ENCODE data around the gene MDGA2.
"Not testable (repeated sequence)": the region's sequence is repeated elsewhere in the genome, so short reads cannot be mapped to it uniquely, and the experiment has no call there.

MDGA2 gene

DNA sequence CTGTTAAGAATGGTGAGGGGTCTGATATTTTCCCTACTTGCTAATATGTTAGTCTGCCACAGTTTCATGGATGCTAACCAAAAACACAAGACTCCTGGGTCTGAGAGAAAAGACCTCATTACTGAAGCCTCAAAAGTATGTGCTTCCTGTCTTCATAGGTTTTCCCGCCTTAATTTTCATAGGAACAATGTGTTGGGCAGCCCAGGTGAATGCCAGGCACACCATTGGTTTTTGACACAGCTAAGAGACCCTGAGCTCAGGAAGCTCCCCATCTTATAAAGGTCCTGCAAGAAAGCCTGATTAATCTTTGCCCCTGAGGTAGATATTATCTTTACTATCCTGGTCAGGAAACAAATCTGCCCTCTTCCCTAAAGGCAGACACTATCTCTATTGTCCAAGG is 464.1 kb downstream of the MDGA2 start:
- DNase-seq: no peak

DNA sequence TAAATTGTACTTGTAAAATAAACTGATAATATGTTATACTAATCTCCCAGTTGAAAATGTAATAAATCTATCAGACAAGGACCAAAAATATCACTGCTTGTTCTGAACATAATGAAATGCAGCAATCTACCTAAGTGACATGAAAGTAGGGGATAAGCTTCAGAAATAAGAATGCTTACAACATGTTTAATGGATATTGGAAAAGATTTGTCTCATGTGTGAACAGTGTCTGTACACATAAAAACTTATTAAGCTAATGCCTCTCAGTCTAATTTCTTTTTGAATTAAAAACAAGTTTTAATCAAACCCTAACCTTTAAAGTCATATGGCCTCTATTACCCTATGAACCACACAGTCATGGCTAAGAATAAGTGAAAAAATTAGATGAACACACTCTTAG is 465.3 kb downstream of the MDGA2 start:
- no peak for DNase-seq

DNA sequence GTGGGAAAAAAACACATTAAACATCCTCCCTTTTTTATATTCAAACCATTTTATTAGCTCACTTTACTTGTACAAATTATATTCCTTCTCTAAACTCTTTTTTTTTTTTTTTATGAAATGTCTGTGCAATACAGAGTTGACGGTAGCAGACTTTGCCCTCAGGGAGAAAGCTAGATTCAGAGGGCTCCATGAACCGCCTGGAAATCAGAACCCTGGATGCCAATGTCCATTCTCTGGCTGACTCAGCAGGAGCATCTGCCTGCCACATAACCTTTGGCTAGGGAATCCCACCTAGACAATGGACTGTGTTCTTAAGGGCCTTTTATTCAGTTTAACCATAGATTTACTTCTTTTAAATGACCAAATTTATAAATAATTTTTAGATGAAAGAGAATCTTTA is 467.0 kb downstream of the MDGA2 start:
- DNase-seq: no peak

DNA sequence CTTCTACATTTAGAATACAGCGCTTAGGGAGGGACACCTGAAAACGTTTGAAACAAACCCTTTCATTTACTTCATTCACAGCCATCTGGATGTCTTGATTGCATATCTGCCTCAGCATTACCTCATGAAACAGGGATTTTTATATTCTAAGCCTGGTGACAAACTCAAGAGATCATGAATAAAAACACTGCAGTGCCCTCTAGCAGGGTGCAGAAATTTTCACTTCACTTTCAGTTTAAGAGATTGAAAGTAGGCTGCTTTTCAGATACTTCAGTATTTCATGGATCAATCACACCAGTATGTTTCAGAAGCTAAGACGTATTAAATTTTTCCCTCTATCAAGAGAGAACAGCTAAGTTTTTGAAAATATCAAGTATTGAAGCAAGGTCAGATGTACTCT is 467.8 kb downstream of the MDGA2 start:
- no peak for DNase-seq

DNA sequence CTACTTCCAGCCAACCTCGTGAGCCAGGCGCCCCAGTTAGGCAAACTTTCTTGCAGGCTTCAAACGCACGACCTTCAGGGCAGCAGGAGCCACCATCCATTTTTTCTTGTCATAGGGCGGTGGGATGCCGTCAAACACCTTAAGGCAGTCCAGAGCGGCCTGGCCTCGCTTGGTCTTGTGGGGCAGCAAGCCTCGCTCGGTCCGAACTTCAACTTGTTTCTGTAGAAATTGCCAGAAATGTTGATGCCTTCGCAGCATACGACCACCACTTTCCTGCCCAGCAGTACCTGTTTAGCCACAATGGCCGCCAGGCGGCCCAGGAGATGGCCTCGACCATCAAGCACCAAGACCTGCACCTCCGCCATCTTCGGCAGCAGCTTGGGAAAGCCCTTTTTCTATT is 474.7 kb downstream of the MDGA2 start:
- DNase-seq: no peak

DNA sequence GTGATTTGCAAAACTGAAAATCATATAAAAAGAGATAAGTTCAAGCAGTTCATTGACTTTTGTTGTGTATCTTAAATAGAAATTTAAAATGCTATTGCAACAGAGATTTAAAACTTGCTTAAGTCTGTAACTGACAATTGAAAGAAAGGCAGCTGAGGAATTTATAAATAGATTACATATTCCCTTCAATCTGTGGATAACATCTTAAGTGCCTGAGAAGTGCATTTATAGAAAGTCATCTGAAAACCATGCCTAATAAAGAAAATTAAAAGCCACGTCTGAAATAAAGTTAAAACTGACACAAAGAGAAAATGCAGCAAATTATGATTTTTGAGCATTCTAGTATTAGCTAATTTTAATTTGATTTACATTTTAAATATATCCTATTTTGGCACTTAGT is 479.8 kb downstream of the MDGA2 start:
- no peak for DNase-seq

DNA sequence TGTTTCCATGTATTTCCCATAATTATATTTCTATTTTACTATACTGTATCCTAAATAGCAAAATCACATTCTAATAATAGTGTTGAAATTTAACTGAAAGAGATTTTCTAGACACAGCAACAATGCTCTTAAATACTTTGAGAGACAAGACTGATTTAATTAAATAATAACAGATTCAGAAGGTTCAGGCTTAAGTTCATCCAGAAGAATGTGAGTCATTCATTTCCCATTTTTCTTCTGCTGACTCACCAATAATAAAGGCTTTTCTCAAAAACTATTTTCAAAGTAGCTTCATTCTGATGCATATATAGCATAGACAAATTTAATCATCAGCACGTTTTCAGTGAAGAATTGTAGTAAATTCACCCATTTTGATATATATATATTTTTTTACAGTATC is 481.4 kb downstream of the MDGA2 start:
- DNase-seq: no peak

DNA sequence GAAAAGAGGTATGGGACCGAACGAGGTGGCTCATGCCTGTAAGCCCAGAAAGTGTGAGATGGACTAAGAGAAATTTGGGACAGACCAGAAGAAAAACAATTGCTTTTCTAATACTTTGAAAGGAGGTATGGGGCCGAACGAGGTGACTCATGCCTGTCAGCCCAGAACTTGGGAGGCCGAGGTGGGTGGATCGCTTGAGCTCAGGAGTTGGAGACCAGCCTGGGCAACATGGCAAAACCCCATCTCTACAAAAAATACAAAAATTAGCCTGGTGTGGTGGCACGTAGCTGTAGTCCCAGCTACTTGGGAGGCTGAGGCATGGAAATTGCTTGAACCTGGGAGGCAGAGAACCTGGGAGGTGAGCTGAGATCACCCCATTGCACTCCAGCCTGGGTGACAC is 483.2 kb downstream of the MDGA2 start:
- DNase-seq: not testable (repeated sequence)

DNA sequence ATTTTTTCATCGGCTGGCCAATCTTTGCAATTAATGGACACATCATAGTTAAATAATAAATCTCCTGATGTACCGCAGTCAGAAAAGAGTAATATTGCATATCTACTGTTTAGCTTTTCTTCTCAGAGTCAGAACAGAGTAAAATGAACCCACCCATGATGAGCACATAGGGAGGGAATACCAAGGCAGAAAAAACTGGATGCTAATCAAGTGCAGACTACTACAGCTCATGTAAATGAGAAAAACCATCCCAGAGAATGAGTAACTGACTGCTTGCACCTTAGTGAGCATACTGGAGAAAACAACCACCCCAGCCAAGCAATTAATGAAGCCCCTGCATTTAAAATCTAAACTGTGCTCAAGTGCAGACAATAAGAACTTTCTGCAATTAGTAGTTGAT is 483.7 kb downstream of the MDGA2 start:
- no peak for DNase-seq

DNA sequence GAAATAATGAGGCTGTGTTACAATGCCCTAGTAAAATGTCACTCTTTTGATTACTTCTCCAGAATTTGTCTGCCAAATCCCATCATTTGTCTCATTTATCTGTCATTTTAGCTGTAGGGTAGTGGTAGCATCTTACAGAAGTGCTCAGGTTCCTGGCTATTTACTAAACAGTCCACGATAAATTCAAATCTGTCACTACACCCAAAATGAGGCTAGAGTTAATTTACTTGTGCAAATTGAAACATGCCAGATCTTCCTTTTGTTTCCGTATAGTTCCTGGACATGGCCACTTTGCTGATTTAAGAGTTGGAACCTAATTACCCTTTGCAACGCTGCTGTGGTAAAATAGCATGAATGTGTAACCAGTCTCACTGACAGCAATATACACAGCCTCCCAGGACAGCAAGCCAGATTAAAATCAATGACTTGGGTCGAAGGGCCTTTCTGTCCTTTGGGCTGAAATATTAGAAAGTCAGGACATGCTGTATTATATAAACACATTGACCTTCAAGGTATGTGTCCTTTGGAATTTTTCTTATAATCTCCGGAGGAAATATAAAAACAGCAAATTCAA is 485.4 kb downstream of the MDGA2 start:
- no peak for DNase-seq

DNA sequence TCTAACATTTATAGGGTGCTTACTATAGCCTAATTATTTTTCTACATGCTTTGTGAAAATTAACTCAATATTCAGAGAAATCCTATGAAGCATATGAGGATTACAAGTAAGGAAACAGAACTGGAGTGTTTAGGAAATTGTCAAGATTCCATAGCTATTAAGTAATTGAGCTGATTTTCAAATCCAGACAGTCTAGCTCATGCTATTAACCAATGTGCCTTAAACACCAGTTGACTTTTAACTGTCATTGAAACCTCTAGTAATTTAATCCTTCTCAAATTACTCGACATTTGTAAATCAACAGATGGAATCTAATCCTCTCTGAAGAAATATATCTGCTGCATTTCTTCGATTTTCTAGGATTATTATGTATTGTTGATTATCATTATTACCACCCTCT is 488.9 kb downstream of the MDGA2 start:
- DNase-seq: no peak

DNA sequence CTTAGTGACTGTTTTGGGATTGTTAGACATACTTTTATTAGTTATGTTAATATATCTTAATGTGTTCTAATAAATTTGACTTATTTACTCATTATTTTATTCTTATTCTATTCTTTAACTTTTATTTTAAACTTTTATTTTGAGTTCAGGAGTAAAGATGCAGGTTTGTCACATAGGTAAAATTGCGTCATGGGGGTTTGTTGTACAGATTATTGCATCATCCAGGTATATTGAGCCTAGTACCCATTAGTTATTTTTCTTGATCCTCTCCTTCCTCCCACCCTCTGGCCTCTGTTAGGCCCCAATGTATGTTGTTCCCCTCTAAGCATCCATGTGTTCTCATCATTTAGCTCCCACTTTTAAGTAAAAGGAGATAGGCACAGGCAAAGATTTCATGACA is 495.5 kb downstream of the MDGA2 start:
- no peak for DNase-seq

DNA sequence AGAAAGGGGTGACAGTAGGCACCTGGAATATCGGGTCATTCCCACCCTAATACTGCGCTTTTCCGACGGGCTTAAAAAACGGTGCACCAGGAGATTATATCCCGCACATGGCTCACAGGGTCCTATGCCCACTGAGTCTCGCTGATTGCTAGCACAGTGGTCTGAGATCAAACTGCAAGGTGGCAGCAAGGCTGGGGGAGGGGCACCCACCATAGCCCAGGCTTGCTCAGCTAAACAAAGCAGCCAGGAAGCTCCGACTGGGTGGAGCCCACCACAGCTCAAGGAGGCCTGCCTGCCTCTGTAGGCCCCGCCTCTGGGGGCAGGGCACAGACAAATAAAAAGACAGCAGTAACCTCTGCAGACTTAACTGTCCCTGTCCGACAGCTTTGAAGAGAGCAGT is 503.5 kb downstream of the MDGA2 start:
- DNase-seq: not testable (repeated sequence)

DNA sequence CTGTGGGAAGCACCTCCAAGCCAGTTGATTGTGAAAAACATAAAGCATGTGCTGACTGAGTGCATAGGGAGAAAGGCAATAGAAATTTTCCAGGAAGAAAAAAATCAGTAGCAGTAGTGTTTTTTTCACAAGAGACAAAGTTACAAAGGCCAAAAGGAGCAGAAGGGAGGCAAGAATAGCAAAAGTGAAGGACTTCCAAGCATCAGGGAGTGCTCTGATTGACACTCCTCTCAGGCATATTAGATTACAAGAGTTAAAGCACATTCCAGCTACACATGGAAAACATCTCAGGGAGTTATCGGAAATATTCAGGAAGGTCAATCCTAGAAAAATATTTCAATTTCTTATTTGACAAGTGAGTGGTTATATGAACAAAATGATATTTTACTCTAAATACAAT is 508.0 kb downstream of the MDGA2 start:
- no peak for DNase-seq

DNA sequence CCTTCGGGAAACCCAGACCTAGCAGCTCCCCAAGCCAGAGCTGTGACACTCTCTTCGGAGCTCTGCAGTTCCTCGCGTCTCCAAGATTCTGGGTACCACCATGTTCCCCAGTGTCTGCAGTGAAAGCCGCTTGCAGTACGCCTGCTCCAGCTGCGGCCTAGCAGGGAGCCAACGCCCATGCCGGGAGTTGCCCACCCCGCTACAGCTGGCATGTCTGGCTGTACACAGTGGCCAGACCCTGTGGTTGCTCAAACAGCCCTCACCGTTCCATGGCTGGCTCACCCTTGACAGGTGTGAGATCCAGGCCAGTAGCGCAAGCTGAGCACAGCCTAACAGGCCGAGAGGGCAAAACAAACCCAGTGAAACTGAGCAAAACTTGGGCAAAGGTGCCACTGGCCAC is 520.0 kb downstream of the MDGA2 start:
- DNase-seq: no peak

DNA sequence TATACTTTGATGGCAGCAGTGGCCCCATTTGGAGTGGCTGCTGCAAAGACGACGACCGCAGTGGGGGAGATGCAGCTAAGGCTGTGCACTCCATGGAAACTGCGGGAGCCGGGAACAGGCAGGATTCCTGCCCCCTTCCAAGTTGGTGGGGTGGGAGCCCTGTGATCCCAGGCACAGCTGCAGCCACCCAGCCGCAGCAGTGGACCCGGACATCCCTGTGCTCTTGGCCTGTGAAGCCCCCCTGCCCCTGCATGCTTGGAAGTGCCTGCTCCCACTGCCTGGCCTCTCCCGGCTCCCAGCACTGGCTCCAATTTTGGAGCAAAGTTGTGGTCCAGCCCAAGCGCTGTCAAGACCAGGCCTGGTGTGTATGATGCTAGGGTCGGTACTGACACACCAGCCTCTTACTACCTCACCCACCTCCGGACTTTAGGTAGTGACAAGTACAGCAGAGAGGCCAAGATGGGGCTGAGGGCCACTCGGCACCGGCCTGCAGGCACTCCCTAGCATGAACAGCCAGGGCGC is 521.1 kb downstream of the MDGA2 start:
- no peak for DNase-seq

DNA sequence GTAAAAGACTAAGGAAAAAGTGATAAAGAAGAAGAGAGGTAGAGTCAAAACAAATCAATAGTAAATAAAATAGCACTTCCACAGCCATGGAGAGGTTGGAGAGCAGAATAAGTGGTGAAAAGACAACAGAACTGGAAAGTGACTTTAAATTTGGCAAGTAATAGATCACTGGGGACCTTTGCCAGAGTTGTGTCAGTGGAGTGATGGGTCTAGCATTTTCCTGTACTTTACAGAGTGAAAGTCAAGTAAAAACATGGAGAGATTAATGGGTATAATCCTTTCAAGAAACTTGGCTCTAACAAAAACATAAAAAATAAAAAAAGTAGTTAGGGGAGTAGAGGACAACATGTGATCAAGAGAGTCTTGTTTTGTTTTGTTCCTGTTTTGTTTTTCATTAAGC is 521.7 kb downstream of the MDGA2 start:
- DNase-seq: no peak

DNA sequence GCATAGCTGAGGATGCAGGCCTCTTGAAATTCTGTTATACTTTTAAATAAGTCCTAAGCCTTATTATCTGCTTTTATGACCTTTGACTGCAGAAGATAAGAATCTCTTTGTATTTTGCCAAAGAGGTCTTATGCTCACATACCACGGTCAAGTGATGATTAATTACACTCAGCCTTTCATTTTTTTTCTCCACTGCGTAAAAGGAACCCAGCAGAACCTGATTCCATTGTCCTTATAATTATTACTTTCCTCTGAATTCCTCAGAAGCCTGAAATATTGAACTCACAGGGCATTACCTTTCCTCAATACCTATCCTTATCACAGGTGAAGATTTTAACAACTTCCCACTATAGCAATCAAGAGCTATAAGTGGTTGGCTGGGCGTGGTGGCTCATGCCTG is 525.1 kb downstream of the MDGA2 start:
- no peak for DNase-seq

DNA sequence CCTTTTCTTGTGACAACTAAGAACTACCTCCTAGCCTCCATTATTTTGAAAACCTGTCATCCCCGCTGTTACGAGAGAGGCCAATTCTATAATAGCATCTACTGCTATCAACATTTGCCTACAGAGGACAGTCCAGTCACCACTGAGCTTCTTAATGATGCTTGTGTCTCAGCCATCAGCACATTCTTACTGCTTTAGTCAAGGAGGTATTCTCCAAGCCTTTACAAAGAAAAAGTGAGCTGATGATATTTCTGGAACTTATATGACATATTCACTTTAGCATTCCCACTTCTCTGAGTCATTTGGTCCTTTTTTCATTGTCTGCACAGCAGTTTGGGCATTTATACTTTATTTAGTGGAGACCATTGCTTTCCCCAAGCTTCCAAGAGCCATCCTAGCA is 526.1 kb downstream of the MDGA2 start:
- DNase-seq: no peak

DNA sequence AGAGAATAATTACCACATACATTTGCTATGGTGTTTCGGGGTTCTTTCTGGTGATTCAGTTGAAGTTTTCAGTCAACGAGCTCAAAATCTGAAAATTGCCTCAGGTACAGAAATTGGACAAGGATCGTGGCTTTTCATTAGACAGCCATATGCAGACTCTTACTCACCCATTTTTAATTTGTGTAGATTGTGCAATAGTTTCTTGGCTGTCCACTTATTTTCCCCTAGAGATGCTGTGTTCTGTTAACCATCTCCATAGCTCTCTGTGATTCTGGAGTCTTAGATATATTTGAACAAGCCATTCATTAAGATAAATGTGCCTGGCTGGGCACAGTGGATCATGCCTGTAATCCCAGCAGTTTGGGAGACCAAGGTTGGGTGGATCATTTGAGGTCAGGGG is 526.7 kb downstream of the MDGA2 start:
- no peak for DNase-seq

DNA sequence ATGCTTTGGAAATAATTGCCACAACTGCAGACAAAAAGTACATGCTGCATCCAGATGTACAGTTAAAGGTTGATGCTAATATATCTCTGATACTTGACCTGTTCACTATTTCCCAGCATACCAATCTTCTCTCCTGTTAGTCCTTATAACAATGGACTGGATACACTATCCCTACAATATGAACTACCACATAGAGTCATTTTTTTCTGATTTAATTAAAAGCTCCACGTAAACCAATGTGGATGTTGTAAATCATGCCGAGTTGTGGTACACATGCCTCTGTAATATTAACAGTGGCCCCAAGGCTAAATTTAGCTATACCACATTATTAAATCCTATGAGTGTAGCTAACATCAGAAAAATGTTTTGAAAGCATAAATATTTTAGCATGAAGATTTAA is 554.8 kb downstream of the MDGA2 start:
- DNase-seq: no peak

DNA sequence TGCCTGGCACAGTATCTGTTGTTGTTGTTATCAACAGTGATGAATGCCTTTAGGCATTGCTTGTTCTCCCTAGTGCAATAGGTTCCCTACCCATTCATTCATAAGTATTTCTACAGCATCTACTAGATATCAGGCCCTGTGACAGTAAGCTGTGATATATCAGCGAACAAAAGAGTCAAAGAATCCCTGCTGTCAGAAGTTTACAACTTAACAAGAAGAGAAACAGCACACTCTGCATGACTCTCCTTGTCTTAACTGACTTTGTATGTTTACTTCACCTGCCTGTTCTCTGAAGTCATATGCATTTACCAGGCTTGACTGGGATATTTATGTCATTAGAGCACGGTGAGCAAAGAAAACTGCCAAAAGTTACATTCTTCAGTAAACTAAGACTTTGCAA is 571.6 kb downstream of the MDGA2 start:
- DNase-seq: no peak

DNA sequence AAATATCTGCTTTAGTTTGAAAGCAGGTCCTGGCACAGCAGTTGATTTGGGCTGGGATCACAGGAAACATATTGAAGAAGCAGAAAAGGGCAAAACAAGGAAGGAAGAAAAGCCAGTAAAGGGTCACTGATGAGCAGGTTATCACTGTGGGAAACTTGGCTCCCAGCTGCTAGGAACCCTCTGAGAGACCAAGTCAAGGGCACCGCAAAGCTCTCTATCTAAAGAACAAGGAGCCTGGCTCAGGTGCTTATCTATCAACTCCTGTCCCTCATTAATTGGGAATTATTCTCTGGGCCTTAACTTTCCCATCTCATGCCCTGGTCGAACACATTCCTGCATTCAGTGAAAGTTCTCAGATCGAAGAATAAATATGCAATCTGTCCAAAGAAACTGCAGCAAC is 572.9 kb downstream of the MDGA2 start:
- no peak for DNase-seq

DNA sequence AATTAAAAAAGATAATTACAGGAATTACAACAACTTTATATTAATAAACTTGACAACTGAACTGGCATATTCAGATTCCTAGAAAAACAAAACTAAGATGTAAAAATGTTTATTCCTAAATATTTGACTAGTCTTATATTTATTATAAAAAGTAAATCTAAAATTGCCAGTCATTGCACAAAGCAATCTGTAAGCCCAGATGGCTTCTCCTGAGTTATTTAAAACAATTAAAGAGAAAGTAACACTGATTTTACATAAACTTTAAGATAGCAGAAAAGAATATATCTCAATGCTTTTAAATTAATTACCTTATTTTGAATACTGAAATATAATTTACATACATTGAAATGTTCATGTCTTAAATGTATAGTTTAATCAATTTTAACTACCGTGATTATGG is 589.7 kb downstream of the MDGA2 start:
- no peak for DNase-seq

DNA sequence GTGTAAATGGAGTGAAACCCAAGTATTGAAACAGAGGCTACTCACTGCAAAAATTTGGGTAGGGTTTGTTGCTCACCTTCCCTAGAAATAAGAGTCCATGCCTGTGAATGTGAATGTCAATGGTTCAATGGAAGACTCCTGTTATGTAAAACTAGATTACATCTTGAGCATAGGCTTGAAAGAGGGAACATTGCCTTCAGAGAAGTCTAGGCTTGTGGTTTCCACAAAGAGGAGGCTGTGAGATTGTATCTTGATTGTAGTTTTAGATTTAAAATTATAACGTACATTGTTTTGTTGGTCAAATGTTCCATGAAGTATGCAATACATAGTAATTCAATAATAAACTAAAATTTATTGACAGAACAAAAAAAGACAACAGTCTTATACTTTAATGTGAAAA is 610.1 kb downstream of the MDGA2 start:
- DNase-seq: no peak

DNA sequence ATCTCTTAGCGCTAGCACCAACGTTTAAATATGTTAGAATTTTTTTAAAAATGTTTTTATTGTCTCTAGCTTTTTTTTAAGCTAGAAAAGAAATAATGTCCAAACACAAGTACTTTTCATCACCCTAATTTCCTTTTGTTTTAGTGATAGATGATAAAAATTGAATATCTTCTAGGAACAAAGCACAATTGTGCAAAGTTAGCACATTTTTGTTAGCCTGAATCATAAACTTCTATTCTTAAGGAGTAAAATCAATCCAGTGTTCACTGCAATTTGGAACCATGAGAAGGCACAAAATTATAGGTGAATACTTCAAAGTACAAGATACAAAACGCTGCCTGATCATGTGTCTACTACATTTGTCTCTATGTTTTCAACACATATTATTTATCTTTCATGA is 615.4 kb downstream of the MDGA2 start:
- DNase-seq: no peak
